GM12878 (cell line): ENCODE results near the gene ATP6V0D1. TPM values are rescaled to one million over a fixed set of nuclear protein-coding genes. Genes with fewer than 3 reads are reported as not detected.

ENCODE experiments used
- ATAC-seq: fragments of 200-7000 bp; cut with Tn5 transposase; 3 replicates; pipeline ENCODE4 v1.9.1; 2020; ENCODE audit warnings: mild to moderate bottlenecking, moderate library complexity
- Bru-seq: library from RNA; stranded (reverse); fragments of 400-500 nt; gene quantifications from one replicate; lab custom pipeline; 2021; lab: Mats Ljungman, UMichigan
- BruChase-seq, 2 experiments: library from RNA; stranded (reverse); fragments of 400-500 nt; gene quantifications; one replicate each; lab custom pipeline; 2021; lab: Mats Ljungman, UMichigan
- BruUV-seq: library from RNA; stranded (reverse); fragments of 400-500 nt; replicated peaks from 2 replicates; lab custom pipeline; 2021; lab: Mats Ljungman, UMichigan
- CTCF ChIA-PET: fragments of 300-600 bp; sonication (Branson Sonifier 250); formaldehyde crosslinking; extraction: SDS; loops from one replicate; lab custom pipeline; 2021; ENCODE audit warnings: inconsistent platforms; lab: Yijun Ruan, JAX
- POLR2A ChIA-PET: fragments of 350-600 bp; formaldehyde crosslinking; extraction: SDS; loops from one replicate; lab custom pipeline; 2021; ENCODE audit warnings: inconsistent platforms; lab: Charles Lee
- RAD21 ChIA-PET: fragments of 300-600 bp; sonication (Branson Sonifier 250); formaldehyde crosslinking; loops from one replicate; lab custom pipeline; 2023; ENCODE audit warnings: antibody characterized with exemption; ENCODE audit not compliant: unreplicated experiment; lab: Charles Lee
- SMC1A ChIA-PET: fragments of 300-600 bp; sonication (Branson Sonifier 250); formaldehyde crosslinking; loops from one replicate; lab custom pipeline; 2023; ENCODE audit not compliant: unreplicated experiment, uncharacterized antibody; lab: Charles Lee
- DNase-seq: peaks from one replicate; pipeline ENCODE4 v3.0.0-alpha.2; 2011; ENCODE audit warnings: low read depth, low spot score
- FAIRE-seq: peaks from 3 replicates; lab custom pipeline; 2011; peaks lifted over from hg19 to GRCh38; lab: Jason Lieb, UNC
- H2AFZ ChIP-seq: 2 replicates; pipeline ENCODE4 v1.6.0; 2011; ENCODE audit warnings: low read depth, low read length, control low read depth; ENCODE audit not compliant: control insufficient read depth
- H3K27ac ChIP-seq: 2 replicates; pipeline ENCODE4 v1.5.1; 2011; ENCODE audit warnings: control low read depth; ENCODE audit not compliant: control insufficient read depth, insufficient read depth
- H3K27me3 ChIP-seq, 2 experiments: replicated peaks in 1 of 2; 2 replicates each; pipeline versions ENCODE4 v1.6.0 to v1.6.1; 2011; ENCODE audit warnings: low read length in 1 of 2; ENCODE audit not compliant: control insufficient read depth in 2 of 2, insufficient read depth in 2 of 2
- H3K36me3 ChIP-seq, 2 experiments: 2 replicates each; pipeline ENCODE4 v1.5.1; 2011; ENCODE audit warnings: low read length in 1 of 2; ENCODE audit not compliant: control insufficient read depth in 2 of 2, insufficient read depth in 2 of 2
- H3K4me1 ChIP-seq: 2 replicates; pipeline ENCODE4 v1.6.1; 2011; ENCODE audit warnings: mild to moderate bottlenecking, low read length, moderate library complexity, mixed read lengths; ENCODE audit not compliant: control insufficient read depth, insufficient read depth
- H3K4me2 ChIP-seq: 2 replicates; pipeline ENCODE4 v1.6.0; 2011; ENCODE audit warnings: control low read depth; ENCODE audit not compliant: control insufficient read depth, insufficient read depth
- H3K4me3 ChIP-seq: fragments of 200-600 bp; sonication (generic); 2 replicates; pipeline ENCODE4 v1.5.1; 2016
- H3K79me2 ChIP-seq: 2 replicates; pipeline ENCODE4 v1.6.0; 2011; ENCODE audit warnings: low read length; ENCODE audit not compliant: control insufficient read depth, insufficient read depth
- H3K9ac ChIP-seq: 2 replicates; pipeline ENCODE4 v1.8.0; 2011; ENCODE audit warnings: low read length, control low read depth, mixed read lengths; ENCODE audit not compliant: control insufficient read depth, insufficient read depth
- H3K9me3 ChIP-seq: replicated peaks from 3 replicates; pipeline ENCODE4 v1.5.1; 2011; ENCODE audit warnings: mild to moderate bottlenecking, low read length; ENCODE audit not compliant: control insufficient read depth, insufficient read depth
- H4K20me1 ChIP-seq: 2 replicates; pipeline ENCODE4 v1.6.0; 2011; ENCODE audit not compliant: control insufficient read depth, insufficient read depth
- CBFB ChIP-seq: IDR thresholded peaks from 2 replicates; pipeline ENCODE4 v1.6.1; 2016; ENCODE audit warnings: antibody characterized with exemption, low read depth
- CEBPZ ChIP-seq: fragments of 150-350 bp; IDR thresholded peaks from 2 replicates; pipeline ENCODE4 v1.6.1; 2016; ENCODE audit warnings: low read depth, low read length
- CHD1 ChIP-seq: IDR thresholded peaks from 2 replicates; pipeline ENCODE4 v1.6.1; 2012; ENCODE audit warnings: low read depth, low read length, improper control_type of control experiment
- CREM ChIP-seq: IDR thresholded peaks from 2 replicates; pipeline ENCODE4 v1.6.1; 2014; ENCODE audit warnings: antibody characterized with exemption, low read depth
- DPF2 ChIP-seq: fragments of 450-650 bp; IDR thresholded peaks from 2 replicates; pipeline ENCODE4 v1.6.1; 2017; ENCODE audit warnings: mild to moderate bottlenecking
- GABPA ChIP-seq: IDR thresholded peaks from 2 replicates; pipeline ENCODE4 v1.6.1; 2014; ENCODE audit warnings: antibody characterized with exemption, low read depth, mild to moderate bottlenecking, inconsistent platforms
- HDGF ChIP-seq: fragments of 450-650 bp; IDR thresholded peaks from 2 replicates; pipeline ENCODE4 v1.6.1; 2016; ENCODE audit warnings: antibody characterized with exemption
- MEF2A ChIP-seq: IDR thresholded peaks from 2 replicates; pipeline ENCODE4 v1.6.1; 2011; ENCODE audit warnings: low read depth, mild to moderate bottlenecking, low read length, moderate library complexity; ENCODE audit not compliant: insufficient read depth
- NR2C2 ChIP-seq: IDR thresholded peaks from 2 replicates; pipeline ENCODE4 v1.6.1; 2011; ENCODE audit warnings: borderline replicate concordance, low read depth; ENCODE audit not compliant: control insufficient read depth, insufficient read length
- ZNF592 ChIP-seq: fragments of 450-650 bp; IDR thresholded peaks from 2 replicates; pipeline ENCODE4 v1.6.1; 2017; ENCODE audit warnings: mild to moderate bottlenecking, moderate library complexity
- WGBS: methylation state at CpG from one replicate; pipeline ENCODE4 v1.1.6; 2016; ENCODE audit warnings: low lambda C conversion rate; ENCODE audit not compliant: insufficient replicate concordance, insufficient coverage; ENCODE audit errors: missing lambda C conversion rate; 5-methylcytosine and 5-hydroxymethylcytosine counted together
- in situ Hi-C: fragments of 300-500 bp; cut with MboI; formaldehyde crosslinking; loops from 9 replicates; pipeline ENCODE4 v1.14.3; 2018; ENCODE audit warnings: mixed read lengths
- intact Hi-C: fragments of 100-400 bp; cut with micrococcal nuclease; formaldehyde crosslinking; loops from one replicate; pipeline ENCODE4 v1.14.2; 2022; ENCODE audit not compliant: unreplicated experiment
- long read RNA-seq, 2 experiments: library from polyadenylated mRNA; unstranded; transcript quantifications; one replicate each; pipeline ENCODE4 v2.0.0, GENCODE V29; 2019 to 2020
- polyA minus RNA-seq, 3 experiments: library from RNA; depleted of rRNA, polyadenylated mRNA; stranded (reverse); fragments of >200 nt; gene quantifications; 2 replicates each; pipeline ENCODE4 v1.2.3, GENCODE V29; 2011
- polyA plus RNA-seq, 11 experiments: library from polyadenylated mRNA; depleted of rRNA in 4 of 11; unstranded in 6 of 11; stranded (reverse) in 5 of 11; fragments of >200 nt; fragmentation: Nextera tagmentation in 4 of 11; fragmentation: Illumina TruSeq in 1 of 11; extraction: Ambion mirVana in 4 of 11; extraction: Trizol in 1 of 11; gene quantifications; 1 replicate in 1 of 11; 2 replicates in 10 of 11; pipeline versions ENCODE4 v1.2.1 to v1.2.3, GENCODE V29; 2011 to 2016; ENCODE audit warnings: inconsistent platforms in 2 of 11, missing spikeins in 2 of 11, low read depth in 1 of 11
- total RNA-seq, 4 experiments: library from RNA; depleted of rRNA in 3 of 4; stranded (reverse); fragments of >200 nt in 3 of 4; fragmentation: Illumina TruSeq in 1 of 4; extraction: Trizol in 1 of 4; gene quantifications; 2 replicates each; pipeline versions ENCODE4 v1.2.1 to v1.2.3, GENCODE V29; 2013 to 2021

The ATP6V0D1 gene
- total RNA-seq (2013; cell fraction: nucleolus; rRNA removed), result 17.4 and 19.9 TPM in 2 replicates
- total RNA-seq (2014; rRNA removed) (72.4 and 73.8 TPM in 2 replicates), total RNA-seq (2014; rRNA removed; fragmentation: Illumina TruSeq; extraction: Trizol) (41.8 and 50.2 TPM in 2 replicates), total RNA-seq (2021) (67.7 and 71.6 TPM in 2 replicates), polyA plus RNA-seq (2011; rRNA removed) (24.5 and 56.5 TPM in 2 replicates), polyA plus RNA-seq (2014; fragmentation: Illumina TruSeq; extraction: Trizol) (35.1 and 72.2 TPM in 2 replicates), polyA plus RNA-seq (2014; fragmentation: Nextera tagmentation; extraction: Ambion mirVana) (10 to 100 TPM; 28.1 to 30.2 TPM), polyA plus RNA-seq (2014; rRNA removed) (69.0 and 81.4 TPM in 2 replicates), polyA plus RNA-seq (2016; fragmentation: Nextera tagmentation; extraction: Ambion mirVana) (100 to 1,000 TPM; 126 to 141 TPM), polyA minus RNA-seq (2011; rRNA and poly(A)+ RNA removed) (121 and 140 TPM in 2 replicates), Bru-seq, nascent RNA (percentile 65 among the genes with signal in this experiment), BruChase-seq, experiment 1, labeled RNA remaining after a 6-hour chase (percentile 76 among the genes with signal in this experiment), BruChase-seq, experiment 2, labeled RNA remaining after a 2-hour chase (percentile 79 among the genes with signal in this experiment)
- polyA plus RNA-seq (2011; ENCODE audit: low read depth), result 36.5 TPM
- polyA plus RNA-seq (2011; cell fraction: cytosol; rRNA removed), result 108 and 129 TPM in 2 replicates
- 47.1 and 63.7 TPM in 2 replicates for polyA plus RNA-seq (2011; cell fraction: nucleus; rRNA removed)
- polyA plus RNA-seq (2012), result 48.2 and 55.4 TPM in 2 replicates
- polyA minus RNA-seq (2011; cell fraction: cytosol; rRNA and poly(A)+ RNA removed), result 42.8 and 49.1 TPM in 2 replicates
- 13.9 and 24.0 TPM in 2 replicates for polyA minus RNA-seq (2011; cell fraction: nucleus; rRNA and poly(A)+ RNA removed)
- long read RNA-seq, experiment 1, transcript ATP6V0D1-201 (8 exons, 1,716 nt), result major isoform, 157 of 170 reads
- long read RNA-seq, experiment 1, partial matches to known transcripts, result 4 of 170 reads
- long read RNA-seq, experiment 1, other reads (novel, unspliced or antisense), result 8 of 170 reads
- long read RNA-seq, experiment 2, transcript ATP6V0D1-201 (8 exons, 1,716 nt), result major isoform, 23 of 26 reads
- long read RNA-seq, experiment 2, partial matches to known transcripts, result 3 of 26 reads
- long read RNA-seq, experiment 2, other reads (novel, unspliced or antisense), result 0 of 26 reads

DNA sequence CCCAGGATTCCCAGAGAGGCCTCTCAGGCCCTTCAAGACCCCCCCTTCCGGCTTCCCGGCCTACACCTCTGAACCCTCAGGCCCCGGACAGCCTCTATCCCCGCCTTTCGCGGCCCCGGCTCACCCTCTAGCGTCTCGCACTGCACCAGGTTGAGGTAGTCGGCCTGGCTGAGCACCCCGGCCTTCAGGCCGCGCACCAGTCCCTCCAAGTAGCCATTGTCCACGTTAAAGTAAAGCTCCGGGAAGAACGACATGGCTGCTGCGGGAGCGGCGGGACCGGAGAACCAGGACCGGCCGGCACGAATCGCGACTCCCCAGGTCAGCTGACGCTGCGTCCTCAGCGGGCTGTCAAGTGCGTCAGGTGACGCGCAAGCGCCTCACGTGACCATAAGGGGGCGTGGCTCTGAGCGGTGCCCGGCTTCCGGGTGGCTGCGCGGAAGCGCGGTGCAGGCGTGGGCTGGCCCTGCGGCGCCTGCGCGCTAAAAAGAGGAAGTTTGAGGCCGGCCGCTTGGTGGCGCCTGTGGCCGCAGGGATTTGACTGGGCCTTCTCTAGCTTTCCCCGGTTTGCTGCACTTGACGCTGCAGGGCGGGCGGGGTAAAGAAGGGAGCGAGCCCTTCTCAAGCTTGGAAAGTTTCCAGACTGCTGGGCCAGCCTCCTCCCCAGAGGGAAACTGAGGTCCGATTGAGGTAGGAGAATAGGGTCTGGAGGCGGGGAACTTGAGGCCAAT, at the start of gene ATP6V0D1:
TSS of gene ATP6V0D1 (minus strand) at position 325 of the 728 bp plus-strand sequence. CDS start at position 254, 71 bp downstream.
- no peaks in the 10 kb centered on the region for H3K36me3 ChIP-seq
- ChIA-PET POLR2A (interaction anchor here (0.6 to 1.9 kb wide), 15 partner anchors 8 to 455 kb away, joined by 3 to 11 read pairs (median 3); partner anchors contain the start of genes ACD and CTCF), CTCF (interaction anchor here (0.6 to 8.2 kb wide), 29 partner anchors 10 to 380 kb away, joined by 3 to 252 read pairs (median 5); partner anchors contain the start of genes ACD, CARMIL2 and TMEM208), SMC1A (interaction anchor here (0.6 to 7.0 kb wide), 17 partner anchors 9 to 236 kb away, joined by 3 to 88 read pairs (median 3); no protein-coding TSS in a partner anchor), RAD21 (interaction anchor here (0.6 to 4.6 kb wide), 25 partner anchors 11 to 530 kb away, joined by 3 to 79 read pairs (median 4); partner anchors contain the start of genes ACD, C16orf86, CARMIL2 and ENKD1)
- peak; percentile 92 for ATAC-seq
- H3K9me3 ChIP-seq, result no peaks in the 10 kb centered on the region
- peak within 1 kb of the TSS; percentile 87 for H3K4me3 ChIP-seq
- H3K27ac ChIP-seq, result peak within 1 kb of the TSS; percentile 86
- WGBS, result under 1% methylated on average over 57 of the region's 57 CpGs
- BruUV-seq, result no TSS peak
- H3K9ac ChIP-seq, result peak within 1 kb of the TSS; percentile 89
- peak within 1 kb of the TSS; percentile 73 for H2AFZ ChIP-seq
- peaks cover 19% of the 10 kb centered on the region for H3K4me1 ChIP-seq
- in situ Hi-C loops, result loop anchor here (5.0 kb wide), 1 partner anchor 36 kb away; no protein-coding TSS in a partner anchor
- DNase-seq, result peak; percentile 94
- peaks cover 55% of the 10 kb centered on the region for H3K79me2 ChIP-seq
- no peaks in the 10 kb centered on the region for H4K20me1 ChIP-seq
- peak within 1 kb of the TSS; percentile 95 for H3K4me2 ChIP-seq
- H3K27me3 ChIP-seq, result no peaks in the 10 kb centered on the region
- FAIRE-seq, result peak; percentile 89
- intact Hi-C loops, result loop anchor here (1.0 kb wide), 1 partner anchor 33 kb away; no protein-coding TSS in a partner anchor
- TF ChIP-seq GABPA (no peak), HDGF (no peak; the same call in 1 of the 2 replicates), NR2C2 (no peak), CHD1 (peak; percentile 57; the same call in 1 of the 2 replicates), DPF2 (0 out of 2 replicates have a peak, but pooled peaks have one; percentile 37), CBFB (peak; percentile 69), CEBPZ (no peak), ZNF592 (no peak), CREM (peak; percentile 91), MEF2A (peak; percentile 73; the same call in 1 of the 2 replicates)
